Measurements from ENCODE around the gene CREB5. TPM values are rescaled to one million over a fixed set of nuclear protein-coding genes. Genes with fewer than 3 reads are reported as not detected.

CREB5 gene
- total and polyA plus RNA-seq, 9 donors: 0.71 to 15.0 (median 2.7) TPM

GRCh38 chr7:28487487-28487886, 75.2 kb downstream of the CREB5 start:
- TF ChIP-seq POLR2A (IDR thresholded peaks at IDR 0.05) (no peak), EP300 (IDR thresholded peaks at IDR 0.05) (no peak)
- TF ChIP-seq, protein P1, sequence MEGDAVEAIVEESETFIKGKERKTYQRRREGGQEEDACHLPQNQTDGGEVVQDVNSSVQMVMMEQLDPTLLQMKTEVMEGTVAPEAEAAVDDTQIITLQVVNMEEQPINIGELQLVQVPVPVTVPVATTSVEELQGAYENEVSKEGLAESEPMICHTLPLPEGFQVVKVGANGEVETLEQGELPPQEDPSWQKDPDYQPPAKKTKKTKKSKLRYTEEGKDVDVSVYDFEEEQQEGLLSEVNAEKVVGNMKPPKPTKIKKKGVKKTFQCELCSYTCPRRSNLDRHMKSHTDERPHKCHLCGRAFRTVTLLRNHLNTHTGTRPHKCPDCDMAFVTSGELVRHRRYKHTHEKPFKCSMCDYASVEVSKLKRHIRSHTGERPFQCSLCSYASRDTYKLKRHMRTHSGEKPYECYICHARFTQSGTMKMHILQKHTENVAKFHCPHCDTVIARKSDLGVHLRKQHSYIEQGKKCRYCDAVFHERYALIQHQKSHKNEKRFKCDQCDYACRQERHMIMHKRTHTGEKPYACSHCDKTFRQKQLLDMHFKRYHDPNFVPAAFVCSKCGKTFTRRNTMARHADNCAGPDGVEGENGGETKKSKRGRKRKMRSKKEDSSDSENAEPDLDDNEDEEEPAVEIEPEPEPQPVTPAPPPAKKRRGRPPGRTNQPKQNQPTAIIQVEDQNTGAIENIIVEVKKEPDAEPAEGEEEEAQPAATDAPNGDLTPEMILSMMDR (IDR thresholded peaks at IDR 0.05): no peak
- DNase-seq: no peak
- 91 to 96% (median 91%) methylated on average over 4 of the region's 4 CpGs for WGBS, 3 donors
- Histone ChIP-seq H3K36me3 (no peaks in the 10 kb centered on the region), H3K27ac (no peak overlapping the region), H3K4me1 (ENCODE audit: insufficient read depth) (no peaks in the 10 kb centered on the region), H3K4me3 (no peak overlapping the region), H3K9me3 (no peaks in the 10 kb centered on the region), H3K27me3 (no peaks in the 10 kb centered on the region)
- intact Hi-C loops (cut with DNase I): no loop called here

GRCh38 chr7:28488061-28488791, 75.9 kb downstream of the CREB5 start:
- Histone ChIP-seq H3K4me1 (ENCODE audit: insufficient read depth) (no peaks in the 10 kb centered on the region), H3K4me3 (no peak overlapping the region), H3K9me3 (no peaks in the 10 kb centered on the region), H3K27ac (no peak overlapping the region), H3K36me3 (no peaks in the 10 kb centered on the region), H3K27me3 (no peaks in the 10 kb centered on the region)
- no peak for DNase-seq
- intact Hi-C loops (cut with DNase I): no loop called here
- no peak for TF ChIP-seq EP300 (IDR thresholded peaks at IDR 0.05)
- TF ChIP-seq POLR2A (IDR thresholded peaks at IDR 0.05): no peak
- TF ChIP-seq, protein P1 (IDR thresholded peaks at IDR 0.05): no peak
- WGBS, 3 donors: 61 to 70% (median 69%) methylated on average over 9 of the region's 9 CpGs

GRCh38 chr7:28490831-28491230, 78.5 kb downstream of the CREB5 start:
- H3K36me3 ChIP-seq: no peaks in the 10 kb centered on the region
- H3K4me1 ChIP-seq (ENCODE audit: insufficient read depth): no peaks in the 10 kb centered on the region
- WGBS, 3 donors: 92 to 96% (median 93%) methylated on average over 11 of the region's 11 CpGs
- TF ChIP-seq POLR2A (IDR thresholded peaks at IDR 0.05) (no peak), EP300 (IDR thresholded peaks at IDR 0.05) (no peak)
- TF ChIP-seq, protein P1 (IDR thresholded peaks at IDR 0.05): no peak
- H3K27me3 ChIP-seq: no peaks in the 10 kb centered on the region
- no peak for DNase-seq
- H3K4me3 ChIP-seq: no peak overlapping the region
- no peak overlapping the region for H3K27ac ChIP-seq
- H3K9me3 ChIP-seq: no peaks in the 10 kb centered on the region
- intact Hi-C loops (cut with DNase I): no loop called here

DNA sequence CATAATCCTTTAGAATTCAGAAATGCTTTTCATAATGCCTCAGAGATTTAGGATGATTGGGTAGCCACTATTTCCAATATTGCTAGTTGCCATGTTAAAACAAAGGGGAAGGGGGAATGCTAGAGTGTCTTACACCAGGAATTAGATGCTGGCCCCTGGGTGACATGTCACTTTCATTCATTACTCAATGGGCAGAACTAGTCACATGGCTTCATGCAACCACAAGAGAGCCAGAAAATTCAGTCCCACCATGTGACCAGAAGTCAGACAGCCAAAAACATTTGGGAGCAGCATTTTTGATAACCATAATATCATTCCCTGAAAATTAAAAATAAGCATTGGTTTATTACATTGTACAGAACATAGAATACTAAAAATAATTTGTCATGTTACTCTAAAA, 81.2 kb downstream of the CREB5 start:
- Histone ChIP-seq H3K4me1 (ENCODE audit: insufficient read depth) (no peaks in the 10 kb centered on the region), H3K9me3 (no peaks in the 10 kb centered on the region), H3K27ac (no peak overlapping the region), H3K36me3 (no peaks in the 10 kb centered on the region), H3K4me3 (no peak overlapping the region), H3K27me3 (no peaks in the 10 kb centered on the region)
- DNase-seq: no peak
- intact Hi-C loops (cut with DNase I): no loop called here
- no peak for TF ChIP-seq EP300 (IDR thresholded peaks at IDR 0.05)
- TF ChIP-seq, protein P1 (IDR thresholded peaks at IDR 0.05): no peak
- TF ChIP-seq POLR2A (IDR thresholded peaks at IDR 0.05): no peak

Measured in ovary (tissue), 9 donors.